H1 (cell line): Measurements from ENCODE around the gene LRRC4. TPM values are rescaled to one million over a fixed set of nuclear protein-coding genes. Genes with fewer than 3 reads are reported as not detected.

Experiments used
- CTCF ChIA-PET: fragments of 300-600 bp; sonication (Branson Sonifier 250); formaldehyde crosslinking; loops from one replicate; lab custom pipeline; 2021; ENCODE audit not compliant: partially characterized antibody; lab: Charles Lee
- POLR2A ChIA-PET: fragments of 300-600 bp; sonication (Branson Sonifier 250); formaldehyde crosslinking; loops from one replicate; lab custom pipeline; 2021; ENCODE audit warnings: inconsistent platforms; ENCODE audit not compliant: partially characterized antibody; lab: Charles Lee
- DNase-seq, 2 experiments: peaks; one replicate each; pipeline versions ENCODE4 v3.0.0 to v3.0.0-alpha.2; 2010 to 2022; ENCODE audit warnings: low spot score in 2 of 2, low read depth in 1 of 2, mixed read lengths in 1 of 2
- FAIRE-seq: peaks from 2 replicates; lab custom pipeline; 2011; peaks lifted over from hg19 to GRCh38; lab: Jason Lieb, UNC
- H2AFZ ChIP-seq: 2 replicates; pipeline ENCODE4 v1.8.1; 2012; ENCODE audit warnings: low read length, inconsistent platforms
- H2AK5ac ChIP-seq: 2 replicates; pipeline ENCODE4 v1.6.1; 2013; ENCODE audit warnings: low read depth, low read length
- H2BK120ac ChIP-seq: replicated peaks from 2 replicates; pipeline ENCODE3; 2013; ENCODE audit warnings: low read depth, low read length, inconsistent platforms
- H2BK12ac ChIP-seq: 2 replicates; pipeline ENCODE4 v1.6.1; 2013; ENCODE audit warnings: low read depth, low read length
- H2BK15ac ChIP-seq: 2 replicates; pipeline ENCODE4 v1.6.1; 2013; ENCODE audit warnings: low read length
- H2BK20ac ChIP-seq: 2 replicates; pipeline ENCODE4 v1.6.1; 2013; ENCODE audit warnings: low read length
- H2BK5ac ChIP-seq: 2 replicates; pipeline ENCODE4 v1.6.1; 2013; ENCODE audit warnings: low read depth, low read length
- H3K14ac ChIP-seq: 2 replicates; pipeline ENCODE4 v1.6.1; 2013; ENCODE audit warnings: inconsistent platforms; ENCODE audit not compliant: insufficient read length
- H3K18ac ChIP-seq: 2 replicates; pipeline ENCODE4 v1.6.1; 2013; ENCODE audit warnings: low read length; ENCODE audit errors: extremely low read depth
- H3K23ac ChIP-seq: 2 replicates; pipeline ENCODE4 v1.6.1; 2013; ENCODE audit warnings: inconsistent platforms; ENCODE audit not compliant: insufficient read length
- H3K23me2 ChIP-seq: 2 replicates; pipeline ENCODE4 v1.6.1; 2013; ENCODE audit warnings: low read depth, low read length
- H3K27ac ChIP-seq: 2 replicates; pipeline ENCODE4 v1.6.1; 2011; ENCODE audit warnings: low read depth, low read length, inconsistent platforms
- H3K27me3 ChIP-seq, 4 experiments: replicated peaks in 1 of 4; 1 replicate in 1 of 4; 2 replicates in 3 of 4; pipeline versions ENCODE4 v1.6.1 to v1.8.1; 2011 to 2013; ENCODE audit warnings: low read length in 3 of 4, mild to moderate bottlenecking in 3 of 4, inconsistent platforms in 2 of 4, mixed read lengths in 2 of 4, moderate library complexity in 1 of 4; ENCODE audit not compliant: control insufficient read depth in 3 of 4, insufficient read depth in 3 of 4; ENCODE audit errors: extremely low read depth in 1 of 4
- H3K36me3 ChIP-seq, 4 experiments: 2 replicates each; pipeline versions ENCODE4 v1.6.1 to v1.8.1; 2011 to 2013; ENCODE audit warnings: mild to moderate bottlenecking in 4 of 4, low read length in 3 of 4, moderate library complexity in 2 of 4, control low read depth in 1 of 4, inconsistent platforms in 1 of 4; ENCODE audit not compliant: insufficient read depth in 4 of 4, control insufficient read depth in 2 of 4
- H3K4ac ChIP-seq: replicated peaks from 2 replicates; pipeline ENCODE3; 2013; ENCODE audit warnings: low read length, low read depth, mixed read lengths, inconsistent platforms; ENCODE audit not compliant: insufficient read length
- H3K4me1 ChIP-seq, 4 experiments: replicated peaks in 1 of 4; 1 replicate in 1 of 4; 2 replicates in 3 of 4; pipeline versions ENCODE4 v1.6.1 to v1.8.1; 2011 to 2013; ENCODE audit warnings: low read length in 3 of 4, inconsistent platforms in 2 of 4, mixed read lengths in 1 of 4; ENCODE audit not compliant: insufficient read depth in 4 of 4, control insufficient read depth in 3 of 4
- H3K4me2 ChIP-seq, 2 experiments: 2 replicates each; pipeline versions ENCODE4 v1.6.1 to v1.8.1; 2011 to 2013; ENCODE audit warnings: low read depth in 2 of 2, low read length in 2 of 2, control low read depth in 1 of 2, inconsistent platforms in 1 of 2, mild to moderate bottlenecking in 1 of 2; ENCODE audit not compliant: insufficient read depth in 1 of 2
- H3K4me3 ChIP-seq, 4 experiments: fragments of 200-600, 300-600 bp in 1 of 4; sonication (generic), shearing (Covaris generic), sonication (Bioruptor Twin) in 1 of 4; 2 replicates each; pipeline versions ENCODE4 v1.5.1 to v1.8.1; 2011 to 2016; ENCODE audit warnings: low read length in 4 of 4, low read depth in 3 of 4, control low read depth in 2 of 4, inconsistent platforms in 2 of 4, mild to moderate bottlenecking in 2 of 4, mixed read lengths in 1 of 4, moderate library complexity in 1 of 4; ENCODE audit not compliant: insufficient read depth in 2 of 4; ENCODE audit errors: extremely low read depth in 1 of 4
- H3K56ac ChIP-seq: replicated peaks from 2 replicates; pipeline ENCODE3; 2013; ENCODE audit warnings: low read depth, mild to moderate bottlenecking, mixed read lengths, low read length, inconsistent platforms; ENCODE audit not compliant: insufficient read length
- H3K79me1 ChIP-seq: 2 replicates; pipeline ENCODE4 v1.6.1; 2013; ENCODE audit warnings: low read depth, low read length, control low read depth
- H3K79me2 ChIP-seq, 2 experiments: 2 replicates each; pipeline versions ENCODE4 v1.6.1 to v1.8.1; 2012 to 2013; ENCODE audit warnings: low read length in 2 of 2, mild to moderate bottlenecking in 2 of 2, inconsistent platforms in 1 of 2; ENCODE audit not compliant: insufficient read depth in 2 of 2, control insufficient read depth in 1 of 2
- H3K9ac ChIP-seq, 4 experiments: replicated peaks in 1 of 4; 1 replicate in 1 of 4; 2 replicates in 3 of 4; pipeline versions ENCODE4 v1.6.1 to v1.8.1; 2011 to 2013; ENCODE audit warnings: low read depth in 3 of 4, low read length in 3 of 4, control low read depth in 2 of 4, mild to moderate bottlenecking in 2 of 4, moderate library complexity in 2 of 4, inconsistent platforms in 1 of 4; ENCODE audit errors: extremely low read depth in 1 of 4
- H3K9me3 ChIP-seq, 2 experiments: 2 replicates each; pipeline versions ENCODE4 v1.6.1 to v1.8.1; 2012 to 2013; ENCODE audit warnings: mild to moderate bottlenecking in 2 of 2, moderate library complexity in 2 of 2, control low read depth in 1 of 2, inconsistent platforms in 1 of 2, low read depth in 1 of 2, low read length in 1 of 2, mixed read lengths in 1 of 2; ENCODE audit not compliant: insufficient read depth in 2 of 2
- H4K20me1 ChIP-seq, 2 experiments: replicated peaks in 1 of 2; 2 replicates each; pipeline versions ENCODE3 to v1.8.1; 2011 to 2013; ENCODE audit warnings: inconsistent platforms in 2 of 2, low read length in 2 of 2, mild to moderate bottlenecking in 1 of 2; ENCODE audit not compliant: insufficient read depth in 2 of 2, control insufficient read depth in 1 of 2
- H4K5ac ChIP-seq: 2 replicates; pipeline ENCODE4 v1.6.1; 2013; ENCODE audit warnings: low read length, low read depth, mixed read lengths, inconsistent platforms; ENCODE audit not compliant: insufficient read length
- H4K8ac ChIP-seq: 2 replicates; pipeline ENCODE4 v1.8.0; 2013; ENCODE audit warnings: mild to moderate bottlenecking, moderate library complexity, low read length, inconsistent platforms; ENCODE audit not compliant: insufficient read depth; ENCODE audit errors: extremely low read depth
- H4K91ac ChIP-seq: replicated peaks from 2 replicates; pipeline ENCODE3; 2013; ENCODE audit warnings: low read length, mixed read lengths, inconsistent platforms; ENCODE audit not compliant: insufficient read length
- ATF2 ChIP-seq: IDR thresholded peaks from 2 replicates; pipeline ENCODE4 v1.6.1; 2012; ENCODE audit warnings: low read length, inconsistent platforms
- ATF3 ChIP-seq: IDR thresholded peaks from 2 replicates; pipeline ENCODE4 v1.6.1; 2011; ENCODE audit warnings: low read depth, mild to moderate bottlenecking, low read length; ENCODE audit not compliant: insufficient read depth
- BACH1 ChIP-seq: IDR thresholded peaks from 2 replicates; pipeline ENCODE4 v1.6.1; 2012; ENCODE audit warnings: low read length, improper control_type of control experiment
- BCL11A ChIP-seq, 2 experiments: IDR thresholded peaks; one replicate each; pipeline ENCODE4 v1.6.1; 2011; ENCODE audit warnings: low read depth in 2 of 2, low read length in 2 of 2, mild to moderate bottlenecking in 2 of 2
- CBX5 ChIP-seq: fragments of 300-800, 300-1000 bp; sonication (generic); IDR thresholded peaks from 2 replicates; pipeline ENCODE4 v1.7.1; 2016; ENCODE audit warnings: antibody characterized with exemption, low read length, low read depth
- CEBPB ChIP-seq: IDR thresholded peaks from 2 replicates; pipeline ENCODE4 v1.6.1; 2012; ENCODE audit warnings: low read depth, low read length
- CTBP2 ChIP-seq: IDR thresholded peaks from 2 replicates; pipeline ENCODE4 v1.7.0; 2011; ENCODE audit warnings: borderline replicate concordance, mild to moderate bottlenecking, moderate library complexity, mixed read lengths, low read length; ENCODE audit not compliant: insufficient read depth, insufficient read length
- HDAC2 ChIP-seq, 2 experiments: fragments of 300-600 bp in 1 of 2; sonication (generic) in 1 of 2; IDR thresholded peaks; 2 replicates each; pipeline ENCODE4 v1.6.1; 2011 to 2012; ENCODE audit warnings: low read depth in 2 of 2, low read length in 2 of 2, mild to moderate bottlenecking in 2 of 2, moderate library complexity in 2 of 2, borderline replicate concordance in 1 of 2, inconsistent platforms in 1 of 2
- POLR2A ChIP-seq, 2 experiments: IDR thresholded peaks; 1 replicate in 1 of 2; 2 replicates in 1 of 2; pipeline ENCODE4 v1.6.1; 2011; ENCODE audit warnings: low read depth in 2 of 2, low read length in 2 of 2, mild to moderate bottlenecking in 2 of 2; ENCODE audit errors: control extremely low read depth in 1 of 2
- POU5F1 ChIP-seq: IDR thresholded peaks from 2 replicates; pipeline ENCODE4 v1.6.1; 2011; ENCODE audit warnings: low read depth, mild to moderate bottlenecking, low read length, moderate library complexity
- SIX5 ChIP-seq: IDR thresholded peaks from 2 replicates; pipeline ENCODE4 v1.6.1; 2011; ENCODE audit warnings: mild to moderate bottlenecking, low read depth, low read length
- TAF7 ChIP-seq: optimal IDR thresholded peaks from 2 replicates; pipeline ENCODE3; 2011; ENCODE audit warnings: low read depth, mild to moderate bottlenecking, inconsistent platforms, low read length, moderate library complexity, borderline replicate concordance
- WGBS, 2 experiments: shearing (Covaris generic) in 1 of 2; methylation state at CpG; one replicate each; pipeline versions ENCODE4 v1.1.6 to v1.1.7; 2013 to 2015; ENCODE audit warnings: low lambda C conversion rate in 2 of 2, mixed read lengths in 2 of 2, inconsistent platforms in 1 of 2, low coverage in 1 of 2, missing lambda C conversion rate in 1 of 2; ENCODE audit not compliant: insufficient replicate concordance in 2 of 2, insufficient coverage in 1 of 2, insufficient read length in 1 of 2; ENCODE audit errors: extremely low coverage in 1 of 2, missing lambda C conversion rate in 1 of 2; 5-methylcytosine and 5-hydroxymethylcytosine counted together
- polyA plus RNA-seq, 7 experiments: library from polyadenylated mRNA; depleted of rRNA in 3 of 7; stranded (reverse) in 5 of 7; unstranded in 2 of 7; fragments of >200 nt in 5 of 7; fragments of 200-250 nt in 2 of 7; gene quantifications; 1 replicate in 5 of 7; 2 replicates in 1 of 7; 4 replicates in 1 of 7; pipeline versions ENCODE4 v1.2.1 to v1.2.3, GENCODE V29; 2011 to 2013; ENCODE audit warnings: missing spikeins in 2 of 7, mixed read lengths in 2 of 7
- total RNA-seq: library from RNA; stranded (reverse); fragmentation: NEBNext Ultra II Directional; extraction: Animal tissue kit (Norgen Biotek cat#: 25700); gene quantifications from 2 replicates; pipeline ENCODE4 v1.2.1, GENCODE V29; 2021

Gene LRRC4
- total and polyA plus RNA-seq, 2 of the 8 experiments (the other 6 are each of a cell fraction or from before 2014, with no cell fraction given), result 13.4 to 16.4 TPM

- Histone ChIP-seq H3K27ac (no peak overlapping the region), H3K18ac (no peak overlapping the region), H3K4ac (no peak overlapping the region), H3K23me2 (no peaks in the 10 kb centered on the region), H2BK5ac (no peak overlapping the region), H3K9ac (no peak overlapping the region), H2BK120ac (no peak overlapping the region), H3K79me2 (no peaks in the 10 kb centered on the region), H3K23ac (no peak overlapping the region), H2BK15ac (no peak overlapping the region), H2BK20ac (no peak overlapping the region), H3K9me3 (no peaks in the 10 kb centered on the region), H4K20me1 (peaks cover 2 to 3% of the 10 kb centered on the region in 2 experiments), H3K27me3 (no peaks in the 10 kb centered on the region), H3K36me3 (no peaks in the 10 kb centered on the region), H4K8ac (no peak overlapping the region), H3K4me3 (no peak overlapping the region), H3K4me2 (no peak overlapping the region), H3K14ac (no peak overlapping the region), H2AFZ (no peak overlapping the region), H2BK12ac (no peak overlapping the region), H4K5ac (no peak overlapping the region), H3K79me1 (no peaks in the 10 kb centered on the region; the same call in 1 of the 2 replicates), H2AK5ac (no peak overlapping the region), H4K91ac (no peak overlapping the region), H3K4me1 (no peaks in the 10 kb centered on the region; a peak in 1 of 7 replicates), H3K56ac (no peak overlapping the region)
- DNase-seq (no peak), FAIRE-seq (no peak)
- WGBS, 2 experiments, result 84% methylated on average over 3 of the region's 3 CpGs; no CpG with 5 or more reads in 1 of the 2 experiments
- CTCF ChIA-PET, result interaction anchor here (0.8 to 4.2 kb wide), 7 partner anchors 9 to 121 kb away, joined by 3 to 24 read pairs (median 4); no protein-coding TSS in a partner anchor
- POLR2A ChIA-PET, result no interaction called here
- TF ChIP-seq POU5F1, result no peak
- no peak for TF ChIP-seq BCL11A (IDR thresholded peaks at IDR 0.05; ENCODE audit: low read depth in 2 of 2, low read length in 2 of 2)
- TF ChIP-seq HDAC2 (IDR thresholded peaks at IDR 0.05; ENCODE audit: borderline replicate concordance in 1 of 2, low read depth in 2 of 2, low read length in 2 of 2), result no peak
- no peak for TF ChIP-seq ATF3
- no peak for TF ChIP-seq CTBP2
- no peak for TF ChIP-seq TAF7
- TF ChIP-seq CBX5, result no peak
- no peak for TF ChIP-seq BACH1
- TF ChIP-seq ATF2, result no peak
- TF ChIP-seq CEBPB, result no peak
- TF ChIP-seq POLR2A (IDR thresholded peaks at IDR 0.05; ENCODE audit: control extremely low read depth in 1 of 2, low read depth in 2 of 2, low read length in 2 of 2), result no peak
- TF ChIP-seq SIX5, result no peak
Observed at GRCh38 chr7:128005759-128006159, 25.5 kb downstream of the LRRC4 start.
